HepG2 (cell line): ENCODE results near the gene HRH3. TPM values are rescaled to one million over a fixed set of nuclear protein-coding genes. Genes with fewer than 3 reads are reported as not detected.

Experiments
- AKAP8 ChIP-seq: sonication (generic); formaldehyde crosslinking; IDR thresholded peaks from 2 replicates; pipeline ENCODE4 v1.5.1; 2020; ENCODE audit warnings: mild to moderate bottlenecking, missing genetic modification reagents
- CSRNP2 ChIP-seq: sonication (generic); formaldehyde crosslinking; conservative IDR thresholded peaks from 2 replicates; pipeline ENCODE4 v1.8.0; 2022; ENCODE audit warnings: low read depth, missing genetic modification reagents
- DMAP1 ChIP-seq: IDR thresholded peaks from 2 replicates; pipeline ENCODE4 v1.6.1; 2016
- DNMT3B ChIP-seq: conservative IDR thresholded peaks from 2 replicates; pipeline ENCODE4 v1.6.1; 2016; ENCODE audit warnings: missing biosample characterization, control low read depth
- ESRRA ChIP-seq: sonication (generic); formaldehyde crosslinking; IDR thresholded peaks from 2 replicates; pipeline ENCODE4 v1.5.1; 2020; ENCODE audit warnings: mild to moderate bottlenecking, low read depth, missing genetic modification reagents
- MXI1 ChIP-seq: IDR thresholded peaks from 3 replicates; pipeline ENCODE4 v1.6.1; 2012; ENCODE audit warnings: low read depth, low read length, inconsistent platforms, borderline replicate concordance
- SUZ12 ChIP-seq: fragments of 150-350 bp; IDR thresholded peaks from 2 replicates; pipeline ENCODE4 v1.6.1; 2014; ENCODE audit warnings: low read depth, low read length
- TFE3 ChIP-seq: IDR thresholded peaks from 2 replicates; pipeline ENCODE4 v1.6.1; 2016
- UBTF ChIP-seq: sonication (generic); formaldehyde crosslinking; IDR thresholded peaks from 2 replicates; pipeline ENCODE4 v1.4.0; 2020; ENCODE audit warnings: mild to moderate bottlenecking, missing genetic modification reagents
- ZFP41 ChIP-seq: sonication (generic); formaldehyde crosslinking; IDR thresholded peaks from 2 replicates; pipeline ENCODE4 v1.4.0; 2020; ENCODE audit warnings: mild to moderate bottlenecking, missing genetic modification reagents, borderline replicate concordance
- ZNF121 ChIP-seq: sonication (generic); formaldehyde crosslinking; IDR thresholded peaks from 2 replicates; pipeline ENCODE4 v1.5.0; 2020; ENCODE audit warnings: mild to moderate bottlenecking, missing genetic modification reagents
- ZNF7 ChIP-seq: IDR thresholded peaks from 2 replicates; pipeline ENCODE4 v1.6.1; 2016; ENCODE audit warnings: missing biosample characterization, missing genetic modification reagents
- ZNF772 ChIP-seq: sonication (generic); formaldehyde crosslinking; IDR thresholded peaks from 2 replicates; pipeline ENCODE4 v1.5.0; 2020; ENCODE audit warnings: mild to moderate bottlenecking, missing genetic modification reagents
- ZNF816 ChIP-seq: sonication (generic); formaldehyde crosslinking; IDR thresholded peaks from 2 replicates; pipeline ENCODE4 v1.8.0; 2022; ENCODE audit warnings: missing genetic modification reagents, mild to moderate bottlenecking, borderline replicate concordance
- polyA plus RNA-seq, 8 experiments: library from polyadenylated mRNA; depleted of rRNA in 3 of 8; stranded (reverse) in 7 of 8; unstranded in 1 of 8; fragments of >200 nt; fragmentation: Illumina TruSeq in 4 of 8; extraction: Trizol in 4 of 8; gene quantifications; 2 replicates each; pipeline versions ENCODE4 v1.2.1 to v1.2.3, GENCODE V29; 2011 to 2016; ENCODE audit warnings: low read depth in 4 of 8, missing spikeins in 1 of 8, mixed read lengths in 1 of 8; ENCODE audit not compliant: insufficient read depth in 1 of 8
- total RNA-seq, 5 experiments: library from RNA; depleted of rRNA; stranded (reverse); fragments of >200 nt; fragmentation: Illumina TruSeq; extraction: Trizol; gene quantifications; 2 replicates each; pipeline ENCODE4 v1.2.3, GENCODE V29; 2016; ENCODE audit warnings: low read depth in 1 of 5
- TF ChIP-seq, protein P1 (sequence below): IDR thresholded peaks from 2 replicates; pipeline ENCODE4 v1.6.1; 2016
- TF ChIP-seq, protein P2 (sequence below): IDR thresholded peaks from 2 replicates; pipeline ENCODE4 v1.6.1; 2016; ENCODE audit warnings: low read depth, control low read depth
- TF ChIP-seq, protein P3 (sequence below): sonication (generic); IDR thresholded peaks from 2 replicates; pipeline ENCODE4 v1.6.1; 2016; ENCODE audit warnings: low read depth, borderline replicate concordance

Gene HRH3
- total and polyA plus RNA-seq, 2 of the 13 experiments (the other 11 are each of a cell fraction or from before 2014, with no cell fraction given), result 0.18 TPM; not detected in 1

- TF ChIP-seq DMAP1 (CRISPR knock-in tag) (peak; percentile 96), CSRNP2 (CRISPR knock-in tag) (peak; percentile 93; the same call in 1 of the 2 replicates), TFE3 (CRISPR knock-in tag) (no peak; the same call in 1 of the 2 replicates), MXI1 (peak; percentile 95; the same call in 1 of the 3 replicates), ZNF816 (CRISPR knock-in tag) (no peak; the same call in none of the 2 replicates), ZNF7 (CRISPR knock-in tag) (peak; percentile 10; the same call in 1 of the 2 replicates), AKAP8 (CRISPR knock-in tag) (peak; percentile 99), ZNF121 (CRISPR knock-in tag) (peak; percentile 73), ZFP41 (CRISPR knock-in tag) (peak; percentile 97), DNMT3B (peak; percentile 82; the same call in 1 of the 2 replicates), UBTF (CRISPR knock-in tag) (peak; percentile 100), ESRRA (peak; percentile 96), SUZ12 (no peak), ZNF772 (peak; percentile 99)
- TF ChIP-seq, protein P1, sequence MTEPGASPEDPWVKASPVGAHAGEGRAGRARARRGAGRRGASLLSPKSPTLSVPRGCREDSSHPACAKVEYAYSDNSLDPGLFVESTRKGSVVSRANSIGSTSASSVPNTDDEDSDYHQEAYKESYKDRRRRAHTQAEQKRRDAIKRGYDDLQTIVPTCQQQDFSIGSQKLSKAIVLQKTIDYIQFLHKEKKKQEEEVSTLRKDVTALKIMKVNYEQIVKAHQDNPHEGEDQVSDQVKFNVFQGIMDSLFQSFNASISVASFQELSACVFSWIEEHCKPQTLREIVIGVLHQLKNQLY (CRISPR knock-in tag), result peak; percentile 54; the same call in 1 of the 2 replicates
- TF ChIP-seq, protein P2, sequence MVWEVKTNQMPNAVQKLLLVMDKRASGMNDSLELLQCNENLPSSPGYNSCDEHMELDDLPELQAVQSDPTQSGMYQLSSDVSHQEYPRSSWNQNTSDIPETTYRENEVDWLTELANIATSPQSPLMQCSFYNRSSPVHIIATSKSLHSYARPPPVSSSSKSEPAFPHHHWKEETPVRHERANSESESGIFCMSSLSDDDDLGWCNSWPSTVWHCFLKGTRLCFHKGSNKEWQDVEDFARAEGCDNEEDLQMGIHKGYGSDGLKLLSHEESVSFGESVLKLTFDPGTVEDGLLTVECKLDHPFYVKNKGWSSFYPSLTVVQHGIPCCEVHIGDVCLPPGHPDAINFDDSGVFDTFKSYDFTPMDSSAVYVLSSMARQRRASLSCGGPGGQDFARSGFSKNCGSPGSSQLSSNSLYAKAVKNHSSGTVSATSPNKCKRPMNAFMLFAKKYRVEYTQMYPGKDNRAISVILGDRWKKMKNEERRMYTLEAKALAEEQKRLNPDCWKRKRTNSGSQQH, result peak; percentile 90; the same call in 1 of the 2 replicates
- TF ChIP-seq, protein P3, sequence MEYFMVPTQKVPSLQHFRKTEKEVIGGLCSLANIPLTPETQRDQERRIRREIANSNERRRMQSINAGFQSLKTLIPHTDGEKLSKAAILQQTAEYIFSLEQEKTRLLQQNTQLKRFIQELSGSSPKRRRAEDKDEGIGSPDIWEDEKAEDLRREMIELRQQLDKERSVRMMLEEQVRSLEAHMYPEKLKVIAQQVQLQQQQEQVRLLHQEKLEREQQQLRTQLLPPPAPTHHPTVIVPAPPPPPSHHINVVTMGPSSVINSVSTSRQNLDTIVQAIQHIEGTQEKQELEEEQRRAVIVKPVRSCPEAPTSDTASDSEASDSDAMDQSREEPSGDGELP, result peak; percentile 89; the same call in 1 of the 2 replicates
Observed at GRCh38 chr20:62182469-62183425, 37.3 kb downstream of the HRH3 start, which contains the start of gene MTG2 (continued).
